MCF 10A (cell line): Measurements from ENCODE around the gene FMNL1. TPM values are rescaled to one million over a fixed set of nuclear protein-coding genes. Genes with fewer than 3 reads are reported as not detected.

Experiments
- BruUV-seq: library from RNA; stranded (reverse); fragments of 400-500 nt; replicated peaks from 2 replicates; lab custom pipeline; 2021; lab: Mats Ljungman, UMichigan
- CTCF ChIA-PET: fragments of 300-600 bp; sonication (Branson Sonifier 250); formaldehyde crosslinking; extraction: SDS; loops from one replicate; lab custom pipeline; 2021; ENCODE audit warnings: antibody characterized with exemption, inconsistent platforms; lab: Yijun Ruan, JAX
- POLR2A ChIA-PET: fragments of 300-600, 350-650 bp; sonication (Branson Sonifier 250); formaldehyde crosslinking; extraction: SDS; loops from one replicate; lab custom pipeline; 2020; ENCODE audit warnings: antibody characterized with exemption, inconsistent platforms; lab: Yijun Ruan, JAX
- DNase-seq: peaks from one replicate; pipeline ENCODE4 v3.0.0-alpha.2; 2018; ENCODE audit not compliant: unreplicated experiment
- H3K27ac Mint-ChIP-seq: one replicate; pipeline ENCODE4 v1.8.0; 2022; ENCODE audit warnings: mild to moderate bottlenecking, low read depth, mixed read lengths; ENCODE audit not compliant: unreplicated experiment
- H3K27me3 Mint-ChIP-seq: one replicate; pipeline ENCODE4 v1.8.0; 2022; ENCODE audit warnings: mixed read lengths; ENCODE audit not compliant: insufficient read depth, unreplicated experiment
- H3K36me3 Mint-ChIP-seq: one replicate; pipeline ENCODE4 v1.8.0; 2022; ENCODE audit warnings: mild to moderate bottlenecking, moderate library complexity, mixed read lengths; ENCODE audit not compliant: insufficient read depth, unreplicated experiment
- H3K4me1 Mint-ChIP-seq: one replicate; pipeline ENCODE4 v1.8.0; 2022; ENCODE audit warnings: mixed read lengths; ENCODE audit not compliant: insufficient read depth, unreplicated experiment
- H3K4me3 Mint-ChIP-seq: one replicate; pipeline ENCODE4 v1.8.0; 2022; ENCODE audit warnings: mild to moderate bottlenecking, moderate library complexity, mixed read lengths; ENCODE audit not compliant: unreplicated experiment
- H3K9me3 Mint-ChIP-seq: one replicate; pipeline ENCODE4 v1.8.0; 2022; ENCODE audit warnings: mixed read lengths; ENCODE audit not compliant: unreplicated experiment
- CTCF ChIP-seq: fragments of 200-600 bp; IDR thresholded peaks from one replicate; pipeline ENCODE4 v1.8.0; 2022; ENCODE audit warnings: antibody characterized with exemption, mild to moderate bottlenecking; ENCODE audit not compliant: unreplicated experiment
- intact Hi-C: fragments of 100-400 bp; cut with micrococcal nuclease; formaldehyde crosslinking; loops from 2 replicates; pipeline ENCODE4 v1.14.1; 2022
- total RNA-seq: library from RNA; stranded (reverse); gene quantifications from 2 replicates; pipeline ENCODE4 v1.2.3, GENCODE V29; 2022

FMNL1 gene
- total RNA-seq, 1 experiment from 2014 or later, result 28.1 TPM

GRCh38 chr17:45276031-45276430 lies 54.3 kb downstream of the FMNL1 start:
- intact Hi-C loops, result loop anchor here (5.0 kb wide), 1 partner anchor 59 kb away; no protein-coding TSS in a partner anchor
- H3K4me3 Mint-ChIP-seq, result no peak overlapping the region
- no TSS peak for BruUV-seq
- H3K27me3 Mint-ChIP-seq, result no peaks in the 10 kb centered on the region
- DNase-seq, result no peak
- ChIA-PET POLR2A (interaction anchor here (0.7 to 3.5 kb wide), 5 partner anchors 9 to 108 kb away, joined by 3 to 32 read pairs (median 4); no protein-coding TSS in a partner anchor), CTCF (interaction anchor here (0.6 to 16.2 kb wide), 17 partner anchors 9 to 115 kb away, joined by 3 to 229 read pairs (median 13); partner anchors contain the start of gene MAP3K14)
- H3K9me3 Mint-ChIP-seq, result no peaks in the 10 kb centered on the region
- no peak for TF ChIP-seq CTCF
- peaks cover 9% of the 10 kb centered on the region for H3K4me1 Mint-ChIP-seq
- H3K27ac Mint-ChIP-seq, result no peak overlapping the region
- peaks cover 64% of the 10 kb centered on the region for H3K36me3 Mint-ChIP-seq

- BruUV-seq, result no TSS peak
- intact Hi-C loops, result loop anchor here (1.0 to 5.0 kb wide), 3 partner anchors 39 to 108 kb away; no protein-coding TSS in a partner anchor
- POLR2A ChIA-PET, result interaction anchor here (0.6 to 3.5 kb wide), 15 partner anchors 10 to 131 kb away, joined by 3 to 32 read pairs (median 4); partner anchors contain the start of gene MAP3K14
- peaks cover 69% of the 10 kb centered on the region for H3K36me3 Mint-ChIP-seq
- no peaks in the 10 kb centered on the region for H3K9me3 Mint-ChIP-seq
- H3K4me1 Mint-ChIP-seq, result peaks cover 9% of the 10 kb centered on the region
- peak; percentile 90 for DNase-seq
- H3K27ac Mint-ChIP-seq, result no peak overlapping the region
- peak; percentile 73 for TF ChIP-seq CTCF
- no peak overlapping the region for H3K4me3 Mint-ChIP-seq
- CTCF ChIA-PET, result interaction anchor here (0.5 to 16.2 kb wide), 30 partner anchors 8 to 1251 kb away, joined by 3 to 229 read pairs (median 4); partner anchors contain the start of gene MAP3K14
- no peaks in the 10 kb centered on the region for H3K27me3 Mint-ChIP-seq
Measured at GRCh38 chr17:45277216-45277849, 55.6 kb downstream of the FMNL1 start.

- Mint-ChIP-seq H3K9me3 (no peaks in the 10 kb centered on the region), H3K4me3 (no peak overlapping the region), H3K4me1 (peaks cover 9% of the 10 kb centered on the region), H3K27me3 (no peaks in the 10 kb centered on the region), H3K36me3 (peaks cover 75% of the 10 kb centered on the region), H3K27ac (no peak overlapping the region)
- intact Hi-C loops, result loop anchor here (1.0 to 5.0 kb wide), 3 partner anchors 38 to 107 kb away; no protein-coding TSS in a partner anchor
- no TSS peak for BruUV-seq
- DNase-seq, result no peak
- ChIA-PET POLR2A (interaction anchor here (0.6 to 3.5 kb wide), 7 partner anchors 16 to 119 kb away, joined by 4 to 32 read pairs (median 6); no protein-coding TSS in a partner anchor), CTCF (interaction anchor here (0.6 to 16.2 kb wide), 24 partner anchors 11 to 566 kb away, joined by 3 to 229 read pairs (median 8); partner anchors contain the start of gene MAP3K14)
- no peak for TF ChIP-seq CTCF
Measured at GRCh38 chr17:45277992-45278391, 56.3 kb downstream of the FMNL1 start.

- DNase-seq, result no peak
- intact Hi-C loops, result loop anchor here (5.0 kb wide), 1 partner anchor 63 kb away; no protein-coding TSS in a partner anchor
- Mint-ChIP-seq H3K4me1 (peaks cover 9% of the 10 kb centered on the region), H3K9me3 (no peaks in the 10 kb centered on the region), H3K27me3 (no peaks in the 10 kb centered on the region), H3K4me3 (no peak overlapping the region), H3K27ac (no peak overlapping the region), H3K36me3 (peaks cover 80% of the 10 kb centered on the region)
- no TSS peak for BruUV-seq
- no peak for TF ChIP-seq CTCF
- CTCF ChIA-PET, result interaction anchor here (0.6 to 16.2 kb wide), 3 partner anchors 12 to 111 kb away, joined by 3 to 229 read pairs (median 31); no protein-coding TSS in a partner anchor
- POLR2A ChIA-PET, result no interaction called here
Measured at GRCh38 chr17:45279898-45280297, 58.2 kb downstream of the FMNL1 start.
